HG02885 (cell line): Measurements from ENCODE around the gene AMIGO2.

Experiments
- ATAC-seq: cut with Tn5 transposase; IDR thresholded peaks from one replicate; pipeline ENCODE4 v1.9.1; 2021; ENCODE audit warnings: mild to moderate bottlenecking; ENCODE audit not compliant: unreplicated experiment, poor library complexity

AMIGO2 gene

DNA sequence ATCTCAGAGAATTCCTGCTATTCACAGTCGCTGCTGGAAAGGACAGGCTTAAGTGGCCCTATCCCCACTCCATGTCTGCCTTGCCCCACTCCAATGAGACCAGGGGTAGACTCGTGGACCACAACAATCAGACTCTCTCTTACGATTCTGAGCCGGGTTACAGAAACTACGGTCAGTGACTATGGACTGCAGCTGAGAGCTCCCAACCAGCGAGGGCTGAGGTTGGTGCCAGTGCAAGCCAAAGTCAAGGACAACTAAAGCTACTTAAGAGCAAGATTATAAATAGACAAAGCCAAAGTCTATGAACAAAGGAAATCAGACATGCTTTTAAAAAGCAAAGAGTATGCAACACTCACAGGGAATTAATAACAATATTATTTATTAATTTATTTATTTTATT lies 18.3 kb upstream of the AMIGO2 start:
- ATAC-seq: no peak

DNA sequence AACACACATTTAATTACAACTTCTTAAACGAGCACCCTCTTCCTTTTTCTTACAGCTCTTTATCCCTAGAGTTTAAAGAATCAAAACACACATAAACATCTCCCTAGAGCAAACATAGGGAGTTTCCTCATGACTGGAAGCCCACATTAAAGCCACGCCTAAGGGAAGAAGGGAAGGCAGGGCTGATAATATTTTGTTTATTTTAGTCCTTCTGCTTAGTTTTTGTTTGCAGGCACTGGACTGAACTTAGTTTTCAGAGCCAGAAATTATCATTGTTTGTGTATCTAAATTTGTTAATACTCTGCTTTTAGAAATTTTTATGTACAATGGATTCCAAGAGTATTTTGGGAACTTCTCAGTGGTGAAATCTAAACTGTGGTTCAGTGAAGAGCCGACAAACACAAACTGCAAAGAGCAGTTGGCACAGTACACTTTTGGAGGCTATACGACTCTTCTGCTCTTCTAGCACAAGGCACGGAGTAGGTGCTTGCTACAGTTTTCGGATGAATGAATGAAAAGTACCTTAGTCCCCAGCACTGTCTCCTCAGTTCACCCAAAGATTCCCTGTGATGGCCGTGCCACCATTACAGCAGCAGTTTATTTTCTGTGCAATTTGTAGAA lies 17.6 kb upstream of the AMIGO2 start:
- no peak for ATAC-seq

DNA sequence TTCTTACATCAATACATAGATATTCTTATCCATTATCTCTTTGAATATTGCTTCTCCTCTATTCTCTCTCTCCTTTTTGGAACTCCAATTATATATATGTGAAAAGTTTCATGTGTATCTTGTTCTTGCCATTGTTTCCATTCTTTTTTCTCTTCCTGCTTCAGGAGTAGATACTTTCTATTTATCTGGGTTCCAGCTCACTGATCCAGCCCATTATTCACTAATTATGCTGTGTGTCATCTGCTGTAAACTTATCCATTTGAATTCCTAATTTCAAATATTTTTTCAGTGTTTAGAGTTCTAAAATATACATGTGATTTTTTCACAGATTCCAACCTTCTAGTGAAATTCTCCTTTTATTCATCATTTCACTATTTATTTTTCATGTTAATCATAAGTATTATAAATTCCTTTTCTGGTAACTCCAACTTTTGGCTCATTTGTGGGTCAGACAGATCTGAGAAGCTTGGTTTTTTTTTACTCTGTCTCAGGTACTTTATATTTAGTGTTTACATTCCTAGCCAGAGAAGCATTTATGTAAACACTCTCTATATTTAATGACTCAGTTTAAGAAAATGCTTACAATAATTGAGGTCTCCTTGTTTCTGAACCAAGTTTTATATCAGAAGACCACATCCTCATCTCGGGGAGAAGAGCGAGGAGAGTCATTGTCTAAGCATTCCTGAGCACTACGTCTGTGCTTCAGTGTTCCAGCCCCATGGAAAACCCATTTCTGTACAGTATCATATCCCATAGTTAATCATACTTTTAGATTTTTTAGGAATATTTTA lies 15.9 kb upstream of the AMIGO2 start:
- ATAC-seq: no peak

DNA sequence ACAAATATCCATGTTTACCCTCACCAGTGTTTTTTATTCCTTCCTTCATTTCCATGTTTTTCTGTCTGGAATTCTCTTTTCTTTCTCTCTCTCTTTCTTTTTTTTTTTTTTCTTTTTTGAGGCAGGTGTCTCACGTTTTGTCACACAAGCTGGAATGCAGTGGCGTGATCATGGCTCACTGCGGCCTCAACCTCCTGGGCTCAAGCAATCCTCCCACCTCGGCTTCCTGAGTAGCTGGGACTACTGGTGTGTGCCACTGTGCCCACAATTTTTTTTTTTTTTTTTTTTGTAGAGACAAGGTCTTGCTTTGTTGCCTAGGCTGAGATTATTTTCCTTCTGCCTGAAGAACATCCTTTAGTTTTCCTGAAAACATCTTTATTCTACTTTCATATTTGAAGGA lies 15.0 kb upstream of the AMIGO2 start:
- no peak for ATAC-seq

DNA sequence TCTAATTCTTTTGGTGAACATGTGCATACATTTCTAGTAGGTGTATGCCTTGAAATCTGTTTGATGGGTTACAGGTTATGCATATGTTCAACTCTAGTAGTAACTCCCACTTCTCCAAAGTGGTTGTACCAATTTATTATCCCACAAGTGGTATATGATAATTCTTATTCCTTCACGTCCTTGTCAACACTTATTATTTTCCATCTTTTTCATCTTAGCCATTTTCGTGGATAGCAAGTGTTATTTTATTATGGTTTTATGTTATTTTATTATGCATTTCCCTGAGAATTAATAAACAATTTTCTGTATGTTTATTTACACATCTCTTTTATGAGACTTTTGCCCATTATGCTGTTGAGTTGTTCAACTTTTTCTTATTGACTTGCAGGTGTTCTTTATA lies 11.2 kb upstream of the AMIGO2 start:
- no peak for ATAC-seq

DNA sequence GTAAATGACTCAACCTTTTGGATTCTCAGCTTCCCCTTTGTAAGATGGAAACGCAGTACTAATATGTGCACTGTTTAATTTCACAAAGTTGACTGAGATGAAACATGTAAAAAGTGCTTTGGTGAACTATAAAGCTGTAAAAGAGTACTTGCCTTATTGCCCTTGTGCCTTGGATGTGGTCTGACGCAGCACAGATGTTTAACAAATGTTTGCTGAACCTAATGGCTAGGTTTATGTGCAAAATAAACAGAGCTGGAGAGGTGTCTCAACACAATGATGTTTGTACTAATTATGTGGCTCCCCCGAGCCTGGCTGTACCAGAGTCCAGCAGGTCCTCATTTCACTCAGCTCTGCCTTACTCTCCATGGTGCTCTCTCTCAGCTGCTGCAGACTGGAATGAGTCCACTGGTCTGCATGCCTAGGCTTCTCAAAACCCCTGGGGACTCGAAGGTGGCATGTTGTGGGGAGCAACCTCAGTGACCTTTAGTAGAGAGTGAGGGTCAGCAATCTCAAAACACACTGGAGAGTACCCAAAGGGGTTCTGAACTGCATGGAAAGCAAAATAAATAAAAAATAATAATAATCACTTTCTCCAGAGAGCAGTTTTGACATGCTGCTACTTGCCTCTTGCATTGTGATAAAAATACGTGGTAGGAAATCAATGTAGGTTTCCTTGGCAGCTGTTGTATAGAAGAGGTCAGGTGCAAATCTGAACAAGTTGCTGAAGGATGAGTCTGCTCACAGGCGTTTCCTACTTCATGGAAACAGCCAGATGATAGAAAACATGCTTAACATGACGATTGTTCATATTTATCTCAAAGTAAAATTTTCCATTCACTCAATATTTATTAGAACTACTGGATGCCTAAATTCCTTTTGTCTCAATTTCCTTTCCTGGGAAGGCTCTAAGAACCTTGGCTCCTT lies 8.5 kb upstream of the AMIGO2 start:
- ATAC-seq: no peak

DNA sequence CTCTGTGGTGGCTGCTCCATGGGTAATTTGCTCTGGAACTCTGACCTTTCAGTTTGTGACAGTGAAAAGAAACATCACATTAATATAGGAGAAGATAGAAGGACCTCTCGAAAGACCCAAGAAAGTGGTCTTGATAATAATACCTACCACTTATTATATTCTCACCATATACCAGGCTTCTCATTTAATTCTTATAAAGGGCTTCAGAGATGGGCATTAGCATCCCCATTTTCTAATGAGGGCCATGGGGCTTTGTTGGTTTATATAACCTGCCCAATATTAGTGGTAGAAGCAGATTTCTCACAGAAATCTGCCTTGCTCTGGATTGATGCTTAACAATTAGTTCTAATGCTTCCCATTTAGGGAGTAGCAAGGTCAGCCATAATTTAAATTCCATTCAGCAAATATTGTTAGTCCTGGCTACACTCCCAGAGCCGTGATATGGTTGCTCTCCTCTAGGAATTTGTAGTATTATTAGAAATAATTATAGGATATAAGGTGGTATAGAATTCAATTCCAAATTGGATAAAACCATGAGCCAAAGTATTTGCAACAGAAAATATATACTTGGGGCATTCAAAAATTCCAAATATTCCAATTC lies 7.4 kb upstream of the AMIGO2 start:
- ATAC-seq: no peak

DNA sequence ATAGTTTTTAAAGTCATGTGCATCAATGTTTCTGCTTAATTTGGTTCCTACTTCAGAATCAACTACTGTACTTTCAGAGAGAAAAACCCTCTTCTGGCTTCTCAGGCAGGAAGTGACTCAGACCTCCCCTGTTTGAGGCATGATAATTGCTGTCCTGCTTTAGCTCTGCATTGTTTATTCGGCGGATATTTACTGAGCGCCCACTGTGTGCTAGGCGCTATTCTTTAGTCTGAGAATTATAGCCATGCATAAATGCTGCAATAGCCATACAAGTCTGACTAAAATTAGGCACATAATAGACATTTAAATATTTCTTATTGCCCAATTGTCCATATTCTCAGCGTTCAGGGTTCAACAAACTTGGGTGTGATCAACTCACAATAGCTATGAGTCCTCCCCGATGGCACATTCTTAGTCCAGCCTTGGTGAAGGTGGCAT lies 6.1 kb upstream of the AMIGO2 start:
- ATAC-seq: peak; percentile 84

DNA sequence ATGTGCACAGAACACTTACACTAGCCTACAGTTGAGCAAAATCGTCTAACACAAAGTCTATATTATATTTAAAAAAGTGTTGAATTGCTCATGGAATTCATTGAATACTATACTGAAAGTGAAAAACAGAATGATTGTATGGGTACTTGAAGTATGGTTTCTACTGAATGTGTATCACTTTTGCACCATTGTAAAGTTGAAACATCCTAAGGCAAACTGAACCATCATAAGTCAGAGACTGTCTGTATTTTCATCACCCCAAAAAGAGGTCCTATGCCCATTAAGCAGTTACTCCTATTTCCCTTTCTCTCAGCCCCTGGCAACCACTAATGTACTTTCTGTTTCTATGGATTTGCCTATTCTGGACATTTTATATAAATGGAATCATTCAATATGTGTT lies 4.4 kb upstream of the AMIGO2 start:
- no peak for ATAC-seq

DNA sequence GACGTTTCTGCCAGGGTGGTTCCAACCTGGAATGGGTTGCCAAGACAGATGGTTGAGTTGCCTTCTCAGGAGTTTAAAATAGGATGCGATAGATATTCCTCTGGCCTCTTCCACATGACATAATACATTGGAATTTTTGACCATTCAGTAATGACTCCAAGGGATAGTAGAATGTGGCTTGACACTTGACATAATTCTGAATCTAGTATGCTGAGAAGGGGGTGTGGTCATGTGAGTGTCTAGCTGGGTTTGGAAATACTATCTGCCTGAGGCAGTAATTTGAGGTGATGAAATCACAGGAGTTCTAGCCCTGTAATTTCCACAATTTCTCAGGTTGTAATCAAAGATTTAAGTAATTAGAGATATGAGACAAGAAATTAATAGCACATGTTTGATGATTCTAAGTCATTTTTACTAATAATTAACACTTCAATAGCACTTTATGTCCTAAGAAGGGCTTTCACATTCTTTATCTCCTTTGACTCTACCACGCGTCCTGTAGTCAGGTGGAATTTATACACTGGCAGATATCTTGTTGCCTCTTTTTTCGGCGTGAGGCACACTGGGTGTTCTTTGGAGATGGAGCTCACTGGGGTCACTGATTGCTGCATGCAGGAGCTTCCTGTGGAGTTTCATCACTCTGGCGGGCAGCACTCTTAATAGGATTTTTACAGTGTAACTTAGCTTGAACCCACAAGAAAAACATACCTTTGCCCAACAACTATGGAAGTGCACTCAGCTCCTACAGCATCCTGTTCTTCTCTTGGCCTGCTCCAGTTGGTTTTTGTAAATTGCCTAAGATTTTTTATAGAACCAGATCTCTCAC lies 3.2 kb upstream of the AMIGO2 start:
- no peak for ATAC-seq

DNA sequence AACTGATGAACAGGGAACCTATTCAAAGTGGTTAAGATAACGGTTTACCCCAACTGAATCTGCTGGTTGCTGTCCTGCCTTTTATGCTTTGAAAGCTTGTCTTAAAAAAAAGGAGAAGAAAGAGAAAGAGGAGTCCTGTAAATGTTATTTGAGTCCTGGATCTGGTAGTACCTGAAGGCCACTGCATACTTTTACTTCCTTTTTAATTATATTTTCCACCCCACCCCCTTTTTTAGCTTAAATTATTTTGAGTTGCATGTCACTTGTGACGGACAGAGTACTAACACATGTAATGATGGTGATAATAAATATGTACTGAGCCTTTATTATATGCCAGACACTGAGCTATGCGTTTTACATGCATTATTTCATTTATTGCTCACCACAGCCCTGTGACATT lies 2.5 kb upstream of the AMIGO2 start:
- ATAC-seq: no peak

DNA sequence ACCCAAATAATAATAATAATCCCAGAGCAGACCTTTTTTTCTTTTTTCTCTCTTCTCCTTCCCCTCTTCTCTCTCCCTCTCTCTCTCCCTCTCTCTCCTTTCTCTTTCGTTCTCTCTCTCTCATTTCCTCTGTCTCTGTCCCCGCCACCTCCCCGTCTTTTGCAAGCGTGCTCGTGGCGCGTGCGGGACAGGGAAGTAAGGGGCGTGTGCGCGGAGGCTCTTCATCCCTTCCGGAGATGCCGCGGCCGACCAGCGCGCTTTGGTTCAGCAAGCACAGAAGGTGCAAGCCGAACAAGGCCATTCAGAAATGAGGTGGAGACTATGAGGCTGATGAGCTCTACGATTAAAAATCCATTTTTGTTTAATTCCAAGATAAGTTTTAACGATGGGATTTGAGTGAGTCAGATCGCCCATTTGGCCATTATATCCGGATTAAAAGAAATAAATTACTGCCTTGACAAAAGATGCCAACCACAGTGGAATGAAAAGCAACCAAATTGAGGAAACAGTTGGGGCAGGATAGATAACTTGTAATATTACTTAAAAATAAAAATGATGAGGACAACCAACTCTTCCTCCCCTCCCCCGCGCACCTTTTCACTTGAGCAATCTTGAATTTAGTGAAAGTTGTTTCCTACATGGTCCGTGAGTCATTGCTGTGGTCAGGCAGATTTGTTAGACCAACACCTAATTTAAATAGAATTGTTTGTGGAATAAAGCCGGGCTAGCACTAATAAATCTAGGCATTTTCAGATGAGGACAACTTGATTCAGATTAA lies 1.2 kb upstream of the AMIGO2 start:
- peak; percentile 37 for ATAC-seq

DNA sequence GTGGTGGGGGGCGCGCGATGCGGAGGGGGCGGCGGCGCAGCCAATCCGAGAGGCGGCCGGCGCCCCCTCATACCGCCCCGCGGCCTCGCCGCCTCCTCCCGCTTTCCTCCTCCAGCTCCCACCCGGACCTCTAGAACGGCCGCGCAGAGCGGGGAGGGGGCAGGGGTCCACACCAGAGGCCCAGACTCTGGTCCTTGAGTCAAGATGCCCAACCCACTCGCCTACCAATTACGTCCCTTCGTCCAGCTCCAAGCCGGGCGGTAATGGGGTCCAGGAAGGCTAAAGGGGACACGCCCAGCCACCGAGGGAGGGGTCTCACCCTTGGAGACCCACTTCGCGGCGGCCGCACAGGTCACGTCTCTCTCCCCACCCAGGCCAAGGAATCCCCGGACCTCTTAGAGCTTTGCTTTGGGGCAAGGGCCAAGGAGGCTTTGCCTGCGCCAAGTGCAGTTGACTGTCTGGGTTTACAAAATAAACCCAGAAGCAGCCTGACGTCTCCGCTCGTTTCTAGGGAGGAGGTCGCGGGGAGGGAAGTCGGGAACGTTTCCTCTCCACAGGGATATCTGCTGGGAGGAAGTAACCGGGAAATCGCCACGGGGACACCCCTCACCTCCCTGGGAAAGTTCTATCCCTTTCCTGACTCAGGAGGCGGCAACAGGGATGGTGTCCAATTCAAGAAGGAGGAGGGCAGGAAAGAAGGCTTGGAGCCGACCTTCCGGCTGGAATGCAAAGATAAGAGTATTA lies 394 bp upstream of the AMIGO2 start:
- ATAC-seq: peak; percentile 28

DNA sequence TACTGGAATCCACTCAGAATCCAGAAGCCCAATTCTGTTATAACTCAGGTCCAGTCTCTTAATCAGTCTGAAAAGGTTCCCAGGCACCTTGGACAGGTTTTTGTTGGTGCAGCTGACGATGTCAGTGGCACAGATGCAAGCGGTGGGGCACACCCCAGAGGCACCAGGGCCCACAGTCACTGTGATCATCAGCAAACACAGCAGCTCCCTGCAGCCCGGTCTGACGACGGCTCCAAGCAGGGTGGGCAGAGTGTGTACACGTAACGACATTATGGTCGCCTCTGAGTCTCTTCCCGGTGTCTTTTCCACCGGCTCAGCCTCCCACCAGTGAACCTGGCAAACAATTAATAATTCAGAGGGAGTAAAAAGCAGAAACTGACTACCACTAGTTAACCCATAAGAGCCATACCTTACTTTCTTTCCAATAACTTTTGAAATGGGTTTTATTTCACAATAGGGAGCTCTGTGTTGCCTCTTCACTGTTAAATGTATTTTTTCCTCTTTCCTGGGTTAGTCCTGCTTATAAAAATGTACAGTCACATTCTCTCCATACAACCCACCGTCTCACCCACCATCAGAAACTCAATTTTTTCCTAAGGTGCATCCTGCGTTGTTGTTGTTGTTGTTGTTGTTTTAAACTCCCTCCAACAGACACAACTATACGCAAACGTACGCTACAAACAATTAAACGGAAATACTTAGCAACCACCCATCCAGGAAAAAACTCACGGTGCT lies 859 bp downstream of the AMIGO2 start:
- no peak for ATAC-seq

DNA sequence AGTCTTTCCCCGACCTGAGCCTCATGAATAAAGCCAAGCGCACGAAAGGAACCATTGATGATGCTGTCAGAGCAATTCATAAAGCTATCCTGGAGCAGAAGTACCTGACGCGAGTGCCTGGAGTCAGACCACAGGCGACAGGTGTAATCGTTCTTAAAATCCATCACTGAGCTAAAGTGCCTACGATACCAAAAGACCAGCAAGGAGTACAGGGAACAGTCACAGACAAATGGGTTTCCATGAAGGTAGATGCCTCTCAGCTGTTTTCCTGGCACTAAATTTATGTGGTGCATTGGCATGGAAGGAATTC lies 1.7 kb downstream of the AMIGO2 start:
- no peak for ATAC-seq

DNA sequence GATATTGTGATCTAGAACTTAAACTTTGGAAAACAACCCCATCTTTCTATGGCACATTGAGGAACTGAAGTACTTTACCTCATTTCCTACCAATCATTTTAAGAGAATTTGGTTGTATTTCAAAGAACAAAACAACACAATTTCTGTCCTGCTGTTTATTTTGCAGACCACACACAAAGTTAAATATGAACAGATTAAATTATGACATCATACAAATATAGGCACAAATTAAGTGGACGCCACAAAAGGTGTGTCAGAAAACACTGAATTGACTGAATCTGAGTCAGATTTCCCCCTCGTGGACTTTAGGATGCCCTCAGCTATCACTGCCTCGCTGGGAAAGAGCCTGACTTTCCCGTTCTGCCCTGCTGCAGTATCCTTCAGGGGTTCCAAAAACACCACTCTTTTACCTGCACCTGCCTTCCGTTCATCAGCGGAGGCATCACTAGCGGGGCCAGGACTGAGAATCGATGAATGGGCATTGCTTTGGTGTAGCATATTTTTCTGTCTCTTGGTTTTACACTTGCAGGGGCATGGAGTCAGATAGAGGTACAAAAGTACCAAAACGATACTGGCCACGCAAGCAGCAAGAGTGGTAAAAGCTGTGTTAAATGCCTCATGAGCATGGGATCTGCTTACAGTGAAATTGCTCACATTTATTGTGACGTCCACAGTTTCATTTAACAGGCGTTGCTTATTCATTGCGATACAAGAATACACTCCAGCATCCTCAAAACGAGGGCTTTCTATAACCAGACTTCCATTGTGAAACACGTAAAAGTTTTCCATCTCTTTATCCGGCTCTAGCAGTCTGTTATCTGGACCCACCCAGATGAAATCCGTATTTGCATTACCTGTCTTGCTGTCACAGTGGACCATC lies 2.3 kb downstream of the AMIGO2 start:
- ATAC-seq: no peak
